Astrocyte (in vitro differentiated cells and primary cell): ENCODE results near the gene PDK1. TPM values are rescaled to one million over a fixed set of nuclear protein-coding genes. Genes with fewer than 3 reads are reported as not detected.

Experiments
- DNase-seq: peaks from one replicate; pipeline ENCODE4 v3.0.0-alpha.2; 2010; ENCODE audit warnings: low read depth
- FAIRE-seq: peaks from 2 replicates; lab custom pipeline; 2011; peaks lifted over from hg19 to GRCh38; lab: Jason Lieb, UNC
- H2AFZ ChIP-seq: 2 replicates; pipeline ENCODE4 v1.6.0; 2012; ENCODE audit warnings: low read depth, low read length, inconsistent platforms
- H3K27ac ChIP-seq: 2 replicates; pipeline ENCODE4 v1.5.1; 2011; ENCODE audit warnings: low read depth, low read length, inconsistent platforms
- H3K27me3 ChIP-seq: 2 replicates; pipeline ENCODE4 v1.6.0; 2011; ENCODE audit warnings: low read length, inconsistent platforms; ENCODE audit not compliant: insufficient read depth
- H3K36me3 ChIP-seq: 2 replicates; pipeline ENCODE4 v1.5.1; 2011; ENCODE audit warnings: low read length, inconsistent platforms; ENCODE audit not compliant: insufficient read depth
- H3K4me1 ChIP-seq: 2 replicates; pipeline ENCODE4 v1.5.1; 2011; ENCODE audit warnings: low read length, inconsistent platforms; ENCODE audit not compliant: insufficient read depth
- H3K4me2 ChIP-seq: 2 replicates; pipeline ENCODE4 v1.6.0; 2012; ENCODE audit warnings: low read length, inconsistent platforms
- H3K4me3 ChIP-seq: 2 replicates; pipeline ENCODE4 v1.5.1; 2011; ENCODE audit warnings: low read depth, mild to moderate bottlenecking, low read length, inconsistent platforms; ENCODE audit not compliant: insufficient read depth
- H3K79me2 ChIP-seq: 2 replicates; pipeline ENCODE4 v1.6.0; 2012; ENCODE audit warnings: mild to moderate bottlenecking, low read length, inconsistent platforms; ENCODE audit not compliant: insufficient read depth
- H3K9ac ChIP-seq: 2 replicates; pipeline ENCODE4 v1.6.0; 2012; ENCODE audit warnings: mild to moderate bottlenecking, low read length, inconsistent platforms
- H3K9me3 ChIP-seq: 2 replicates; pipeline ENCODE4 v1.5.1; 2012; ENCODE audit warnings: low read depth, mild to moderate bottlenecking, low read length, inconsistent platforms; ENCODE audit not compliant: insufficient read depth
- H4K20me1 ChIP-seq: 2 replicates; pipeline ENCODE4 v1.6.0; 2012; ENCODE audit warnings: low read length, inconsistent platforms; ENCODE audit not compliant: insufficient read depth
- H3K27ac Mint-ChIP-seq: one replicate; pipeline ENCODE4 v1.8.0; 2021; ENCODE audit warnings: mild to moderate bottlenecking, mixed read lengths; ENCODE audit not compliant: unreplicated experiment
- H3K27me3 Mint-ChIP-seq: one replicate; pipeline ENCODE4 v1.8.0; 2021; ENCODE audit warnings: low read depth, mixed read lengths; ENCODE audit not compliant: unreplicated experiment
- H3K36me3 Mint-ChIP-seq: one replicate; pipeline ENCODE4 v1.8.0; 2021; ENCODE audit warnings: low read depth, mixed read lengths; ENCODE audit not compliant: unreplicated experiment
- H3K4me1 Mint-ChIP-seq: one replicate; pipeline ENCODE4 v1.8.0; 2021; ENCODE audit warnings: low read depth, mixed read lengths; ENCODE audit not compliant: unreplicated experiment
- H3K4me3 Mint-ChIP-seq: one replicate; pipeline ENCODE4 v1.8.0; 2021; ENCODE audit warnings: mild to moderate bottlenecking, moderate library complexity, mixed read lengths; ENCODE audit not compliant: unreplicated experiment
- H3K9me3 Mint-ChIP-seq: one replicate; pipeline ENCODE4 v1.8.0; 2021; ENCODE audit warnings: mild to moderate bottlenecking, mixed read lengths; ENCODE audit not compliant: unreplicated experiment
- CTCF ChIP-seq: IDR thresholded peaks from 2 replicates; pipeline ENCODE4 v1.5.1; 2011; ENCODE audit warnings: low read depth, mild to moderate bottlenecking, inconsistent platforms, low read length, moderate library complexity; ENCODE audit not compliant: insufficient read depth
- EZH2 ChIP-seq: IDR thresholded peaks from 2 replicates; pipeline ENCODE4 v1.6.1; 2012; ENCODE audit warnings: mild to moderate bottlenecking, low read length, inconsistent platforms; ENCODE audit not compliant: insufficient read depth
- total RNA-seq: library from RNA; stranded (reverse); gene quantifications from 2 replicates; pipeline ENCODE4 v1.2.1, GENCODE V29; 2021

PDK1 gene
- total RNA-seq, 1 donor from 2014 or later, result 26.0 TPM

- H3K79me2 ChIP-seq, result no peaks in the 10 kb centered on the region
- no peaks in the 10 kb centered on the region for H3K9me3 ChIP-seq
- peaks cover 16% of the 10 kb centered on the region for H3K4me1 ChIP-seq
- peak overlapping the region; percentile 62 for H3K9ac ChIP-seq
- no peak overlapping the region for H3K4me3 ChIP-seq
- H2AFZ ChIP-seq, result peak overlapping the region; percentile 51
- H3K36me3 Mint-ChIP-seq, result peaks cover 3% of the 10 kb centered on the region
- H3K36me3 ChIP-seq, result no peaks in the 10 kb centered on the region
- H3K4me2 ChIP-seq, result peak overlapping the region; percentile 77
- peak; percentile 94 for DNase-seq
- H3K27ac ChIP-seq, result peak overlapping the region; percentile 87
- no peak overlapping the region for H3K4me3 Mint-ChIP-seq
- no peaks in the 10 kb centered on the region for H3K27me3 ChIP-seq
- H4K20me1 ChIP-seq, result no peaks in the 10 kb centered on the region
- H3K4me1 Mint-ChIP-seq, result peaks cover 17% of the 10 kb centered on the region
- peaks cover 29% of the 10 kb centered on the region for H3K9me3 Mint-ChIP-seq
- peaks cover 5% of the 10 kb centered on the region for H3K27me3 Mint-ChIP-seq
- TF ChIP-seq EZH2, result no peak
- peak overlapping the region; percentile 91 for H3K27ac Mint-ChIP-seq
- FAIRE-seq, result peak; percentile 83
Observed at GRCh38 chr2:172655091-172655837, 99.4 kb downstream of the PDK1 start.

GRCh38 chr2:172655838-172656573, 100.1 kb downstream of the PDK1 start:
- peak overlapping the region; percentile 77 for H3K4me2 ChIP-seq
- H2AFZ ChIP-seq, result peak overlapping the region; percentile 51
- H3K27ac ChIP-seq, result peak overlapping the region; percentile 87
- no peaks in the 10 kb centered on the region for H3K79me2 ChIP-seq
- Mint-ChIP-seq H3K27ac (peak overlapping the region; percentile 91), H3K4me3 (no peak overlapping the region), H3K4me1 (peaks cover 17% of the 10 kb centered on the region), H3K9me3 (peaks cover 23% of the 10 kb centered on the region), H3K36me3 (peaks cover 3% of the 10 kb centered on the region), H3K27me3 (peaks cover 3% of the 10 kb centered on the region)
- peak overlapping the region; percentile 62 for H3K9ac ChIP-seq
- H3K27me3 ChIP-seq, result no peaks in the 10 kb centered on the region
- H3K4me3 ChIP-seq, result no peak overlapping the region
- no peak for FAIRE-seq
- H4K20me1 ChIP-seq, result no peaks in the 10 kb centered on the region
- TF ChIP-seq EZH2 (no peak), CTCF (no peak)
- DNase-seq, result no peak
- H3K4me1 ChIP-seq, result peaks cover 16% of the 10 kb centered on the region
- H3K9me3 ChIP-seq, result no peaks in the 10 kb centered on the region
- no peaks in the 10 kb centered on the region for H3K36me3 ChIP-seq

Other genes starting within 250 kb of the PDK1 start
- gene ITGA6, start 128.5 kb upstream of the PDK1 start, total RNA-seq, result 21.1 and 35.3 TPM in 2 replicates
- 0.62 and 1.1 TPM in 2 replicates for gene RAPGEF4, start 179.8 kb downstream of the PDK1 start, total RNA-seq